Activated B cell treated with CpG ODN at 0.5 μM for 24 hours (primary cell): ENCODE data around the gene NCS1. TPM values are rescaled to one million over a fixed set of nuclear protein-coding genes. Genes with fewer than 3 reads are reported as not detected.
A peak's percentile ranks its signal among the peaks of the same experiment; 100 is the strongest.

Experiments
- ATAC-seq: fragments of 200-7000 bp; cut with Tn5 transposase; one replicate; pipeline ENCODE4 v1.10.0; 2021; ENCODE audit warnings: low read depth, mild to moderate bottlenecking, moderate library complexity
- CTCF ChIA-PET: fragments of 350-600 bp; sonication (Branson Sonifier 250); formaldehyde crosslinking; loops from one replicate; lab custom pipeline; 2021; ENCODE audit warnings: antibody characterized with exemption; lab: Charles Lee
- POLR2A ChIA-PET: fragments of 350-600 bp; sonication (Branson Sonifier 250); formaldehyde crosslinking; loops from one replicate; lab custom pipeline; 2021; ENCODE audit warnings: antibody characterized with exemption; lab: Charles Lee
- DNase-seq: peaks from one replicate; pipeline ENCODE4 v3.0.0; 2022
- H3K27ac Mint-ChIP-seq: one replicate; pipeline ENCODE4 v1.8.0; 2020; ENCODE audit warnings: mixed read lengths
- H3K27me3 Mint-ChIP-seq: one replicate; pipeline ENCODE4 v1.8.0; 2021; ENCODE audit warnings: mixed read lengths
- H3K36me3 Mint-ChIP-seq: one replicate; pipeline ENCODE4 v1.8.0; 2021; ENCODE audit warnings: low read depth, mixed read lengths
- H3K4me1 Mint-ChIP-seq: one replicate; pipeline ENCODE4 v1.8.0; 2021; ENCODE audit warnings: mixed read lengths
- H3K4me3 Mint-ChIP-seq: one replicate; pipeline ENCODE4 v1.8.0; 2020; ENCODE audit warnings: mild to moderate bottlenecking, mixed read lengths
- H3K9me3 Mint-ChIP-seq: one replicate; pipeline ENCODE4 v1.8.0; 2020; ENCODE audit warnings: mixed read lengths
- CTCF ChIP-seq: fragments of 200-600 bp; IDR thresholded peaks from one replicate; pipeline ENCODE4 v1.8.0; 2022; ENCODE audit warnings: antibody characterized with exemption, mild to moderate bottlenecking
- intact Hi-C: fragments of 100-400 bp; cut with micrococcal nuclease; formaldehyde crosslinking; loops from one replicate; pipeline ENCODE4 v1.15.1; 2024
- total RNA-seq: library from RNA; stranded (reverse); gene quantifications from 2 replicates; pipeline ENCODE4 v1.2.3, GENCODE V29; 2022

The NCS1 gene
- total RNA-seq, 1 donor from 2014 or later: 0.24 TPM

- intact Hi-C loops: loop anchor here (5.0 to 10.0 kb wide), 6 partner anchors 100 to 1098 kb away; partner anchors contain the start of gene GPR107
- ChIA-PET CTCF (interaction anchor here (0.6 to 10.6 kb wide), 3 partner anchors 9 to 136 kb away, joined by 3 to 108 read pairs (median 7); no protein-coding TSS in a partner anchor), POLR2A (interaction anchor here (0.8 kb wide), 1 partner anchor 440 kb away, joined by 6 read pairs; no protein-coding TSS in a partner anchor)
- DNase-seq (no peak), ATAC-seq (no peak)
- Mint-ChIP-seq H3K4me3 (no peak overlapping the region), H3K4me1 (peaks cover 32% of the 10 kb centered on the region), H3K27me3 (peaks cover 3% of the 10 kb centered on the region), H3K27ac (peak overlapping the region; percentile 50), H3K36me3 (no peaks in the 10 kb centered on the region), H3K9me3 (no peaks in the 10 kb centered on the region)
- TF ChIP-seq CTCF: no peak
Measured at GRCh38 chr9:130242270-130243014, 70.2 kb downstream of the NCS1 start.

GRCh38 chr9:130243015-130243881 lies 71.0 kb downstream of the NCS1 start:
- intact Hi-C loops: loop anchor here (5.0 to 10.0 kb wide), 6 partner anchors 99 to 1098 kb away; partner anchors contain the start of gene GPR107

GRCh38 chr9:130243882-130244170 lies 71.6 kb downstream of the NCS1 start:
- CTCF ChIA-PET: interaction anchor here (2.2 to 10.6 kb wide), 2 partner anchors 8 to 137 kb away, joined by 7 to 108 read pairs; no protein-coding TSS in a partner anchor
- Mint-ChIP-seq H3K36me3 (no peaks in the 10 kb centered on the region), H3K27ac (no peak overlapping the region), H3K4me3 (no peak overlapping the region), H3K9me3 (no peaks in the 10 kb centered on the region), H3K27me3 (peaks cover 4% of the 10 kb centered on the region), H3K4me1 (peaks cover 29% of the 10 kb centered on the region)
- ATAC-seq (no peak), DNase-seq (no peak)
- POLR2A ChIA-PET: no interaction called here
- no peak for TF ChIP-seq CTCF
- intact Hi-C loops: loop anchor here (5.0 to 10.0 kb wide), 6 partner anchors 98 to 1099 kb away; partner anchors contain the start of gene GPR107

More at GRCh38 chr9:130243015-130243881, 71.0 kb downstream of the NCS1 start:
- peaks cover 32% of the 10 kb centered on the region for H3K4me1 Mint-ChIP-seq
- DNase-seq (peak; percentile 72), ATAC-seq (peak; percentile 40)
- no peaks in the 10 kb centered on the region for H3K36me3 Mint-ChIP-seq
- peak; percentile 33 for TF ChIP-seq CTCF
- no peaks in the 10 kb centered on the region for H3K9me3 Mint-ChIP-seq
- peaks cover 3% of the 10 kb centered on the region for H3K27me3 Mint-ChIP-seq
- H3K4me3 Mint-ChIP-seq: peak overlapping the region; percentile 59
- peak overlapping the region; percentile 50 for H3K27ac Mint-ChIP-seq
- POLR2A ChIA-PET: no interaction called here
- CTCF ChIA-PET: interaction anchor here (0.6 to 10.6 kb wide), 3 partner anchors 9 to 136 kb away, joined by 3 to 108 read pairs (median 7); no protein-coding TSS in a partner anchor

GRCh38 chr9:130244548-130245165 lies 72.5 kb downstream of the NCS1 start:
- ATAC-seq: no peak
- Mint-ChIP-seq H3K27ac (no peak overlapping the region), H3K27me3 (peaks cover 4% of the 10 kb centered on the region), H3K9me3 (no peaks in the 10 kb centered on the region), H3K36me3 (no peaks in the 10 kb centered on the region), H3K4me3 (no peak overlapping the region), H3K4me1 (peaks cover 22% of the 10 kb centered on the region)
- DNase-seq: no peak
- ChIA-PET POLR2A (no interaction called here), CTCF (interaction anchor here (1.4 to 10.6 kb wide), 2 partner anchors 8 to 138 kb away, joined by 5 to 108 read pairs; no protein-coding TSS in a partner anchor)
- TF ChIP-seq CTCF: no peak
- intact Hi-C loops: loop anchor here (5.0 to 10.0 kb wide), 6 partner anchors 98 to 1100 kb away; partner anchors contain the start of gene GPR107
